ENCODE results near the gene NFIA. TPM values are rescaled to one million over a fixed set of nuclear protein-coding genes. Genes with fewer than 3 reads are reported as not detected.

The NFIA gene
- total and polyA plus RNA-seq, 2 of the 13 experiments (the other 11 are each of a cell fraction or from before 2014, with no cell fraction given), result 14.7 to 28.5 TPM

- TF ChIP-seq AHDC1 (CRISPR knock-in tag; IDR thresholded peaks at IDR 0.05; ENCODE audit: borderline replicate concordance) (no peak), JARID2 (CRISPR knock-in tag; IDR thresholded peaks at IDR 0.05; ENCODE audit: insufficient replicate concordance) (no peak), ZNF3 (CRISPR knock-in tag; IDR thresholded peaks at IDR 0.05) (peak; percentile 71; the same call in 1 of the 2 replicates), SRF (IDR thresholded peaks at IDR 0.05; ENCODE audit: low read depth, low read length) (no peak), NR2C2 (CRISPR knock-in tag; IDR thresholded peaks at IDR 0.05; ENCODE audit: borderline replicate concordance) (no peak), ZNF652 (CRISPR knock-in tag; IDR thresholded peaks at IDR 0.05; ENCODE audit: borderline replicate concordance, low read depth) (no peak), ZNF75D (CRISPR knock-in tag; IDR thresholded peaks at IDR 0.05; ENCODE audit: borderline replicate concordance) (no peak), NONO (IDR thresholded peaks at IDR 0.05) (no peak), NONO (CRISPR knock-in tag; conservative IDR thresholded peaks at IDR 0.05) (no peak), HNF4A (CRISPR knock-in tag; IDR thresholded peaks at IDR 0.05) (peak; percentile 67), TIGD3 (CRISPR knock-in tag; IDR thresholded peaks at IDR 0.05; ENCODE audit: borderline replicate concordance) (no peak), ZBTB7A (CRISPR knock-in tag; IDR thresholded peaks at IDR 0.05) (no peak), ZNF274 (CRISPR knock-in tag; IDR thresholded peaks at IDR 0.05) (no peak), ZNF234 (CRISPR knock-in tag; conservative IDR thresholded peaks at IDR 0.05) (no peak)
- TF ChIP-seq, protein P1, sequence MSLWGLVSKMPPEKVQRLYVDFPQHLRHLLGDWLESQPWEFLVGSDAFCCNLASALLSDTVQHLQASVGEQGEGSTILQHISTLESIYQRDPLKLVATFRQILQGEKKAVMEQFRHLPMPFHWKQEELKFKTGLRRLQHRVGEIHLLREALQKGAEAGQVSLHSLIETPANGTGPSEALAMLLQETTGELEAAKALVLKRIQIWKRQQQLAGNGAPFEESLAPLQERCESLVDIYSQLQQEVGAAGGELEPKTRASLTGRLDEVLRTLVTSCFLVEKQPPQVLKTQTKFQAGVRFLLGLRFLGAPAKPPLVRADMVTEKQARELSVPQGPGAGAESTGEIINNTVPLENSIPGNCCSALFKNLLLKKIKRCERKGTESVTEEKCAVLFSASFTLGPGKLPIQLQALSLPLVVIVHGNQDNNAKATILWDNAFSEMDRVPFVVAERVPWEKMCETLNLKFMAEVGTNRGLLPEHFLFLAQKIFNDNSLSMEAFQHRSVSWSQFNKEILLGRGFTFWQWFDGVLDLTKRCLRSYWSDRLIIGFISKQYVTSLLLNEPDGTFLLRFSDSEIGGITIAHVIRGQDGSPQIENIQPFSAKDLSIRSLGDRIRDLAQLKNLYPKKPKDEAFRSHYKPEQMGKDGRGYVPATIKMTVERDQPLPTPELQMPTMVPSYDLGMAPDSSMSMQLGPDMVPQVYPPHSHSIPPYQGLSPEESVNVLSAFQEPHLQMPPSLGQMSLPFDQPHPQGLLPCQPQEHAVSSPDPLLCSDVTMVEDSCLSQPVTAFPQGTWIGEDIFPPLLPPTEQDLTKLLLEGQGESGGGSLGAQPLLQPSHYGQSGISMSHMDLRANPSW (CRISPR knock-in tag; IDR thresholded peaks at IDR 0.05; ENCODE audit: borderline replicate concordance), result no peak
- TF ChIP-seq, protein P2, sequence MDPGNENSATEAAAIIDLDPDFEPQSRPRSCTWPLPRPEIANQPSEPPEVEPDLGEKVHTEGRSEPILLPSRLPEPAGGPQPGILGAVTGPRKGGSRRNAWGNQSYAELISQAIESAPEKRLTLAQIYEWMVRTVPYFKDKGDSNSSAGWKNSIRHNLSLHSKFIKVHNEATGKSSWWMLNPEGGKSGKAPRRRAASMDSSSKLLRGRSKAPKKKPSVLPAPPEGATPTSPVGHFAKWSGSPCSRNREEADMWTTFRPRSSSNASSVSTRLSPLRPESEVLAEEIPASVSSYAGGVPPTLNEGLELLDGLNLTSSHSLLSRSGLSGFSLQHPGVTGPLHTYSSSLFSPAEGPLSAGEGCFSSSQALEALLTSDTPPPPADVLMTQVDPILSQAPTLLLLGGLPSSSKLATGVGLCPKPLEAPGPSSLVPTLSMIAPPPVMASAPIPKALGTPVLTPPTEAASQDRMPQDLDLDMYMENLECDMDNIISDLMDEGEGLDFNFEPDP (CRISPR knock-in tag; conservative IDR thresholded peaks at IDR 0.05), result no peak
- TF ChIP-seq, protein P3, sequence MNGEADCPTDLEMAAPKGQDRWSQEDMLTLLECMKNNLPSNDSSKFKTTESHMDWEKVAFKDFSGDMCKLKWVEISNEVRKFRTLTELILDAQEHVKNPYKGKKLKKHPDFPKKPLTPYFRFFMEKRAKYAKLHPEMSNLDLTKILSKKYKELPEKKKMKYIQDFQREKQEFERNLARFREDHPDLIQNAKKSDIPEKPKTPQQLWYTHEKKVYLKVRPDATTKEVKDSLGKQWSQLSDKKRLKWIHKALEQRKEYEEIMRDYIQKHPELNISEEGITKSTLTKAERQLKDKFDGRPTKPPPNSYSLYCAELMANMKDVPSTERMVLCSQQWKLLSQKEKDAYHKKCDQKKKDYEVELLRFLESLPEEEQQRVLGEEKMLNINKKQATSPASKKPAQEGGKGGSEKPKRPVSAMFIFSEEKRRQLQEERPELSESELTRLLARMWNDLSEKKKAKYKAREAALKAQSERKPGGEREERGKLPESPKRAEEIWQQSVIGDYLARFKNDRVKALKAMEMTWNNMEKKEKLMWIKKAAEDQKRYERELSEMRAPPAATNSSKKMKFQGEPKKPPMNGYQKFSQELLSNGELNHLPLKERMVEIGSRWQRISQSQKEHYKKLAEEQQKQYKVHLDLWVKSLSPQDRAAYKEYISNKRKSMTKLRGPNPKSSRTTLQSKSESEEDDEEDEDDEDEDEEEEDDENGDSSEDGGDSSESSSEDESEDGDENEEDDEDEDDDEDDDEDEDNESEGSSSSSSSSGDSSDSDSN (CRISPR knock-in tag; IDR thresholded peaks at IDR 0.05), result no peak
Measured at GRCh38 chr1:61293197-61293596, 210.8 kb downstream of the NFIA start (continued).
